HG02763 (cell line): ENCODE results near the gene WDR90.

Source experiments
- ATAC-seq: cut with Tn5 transposase; IDR thresholded peaks from one replicate; pipeline ENCODE4 v1.9.1; 2021; ENCODE audit warnings: mild to moderate bottlenecking, moderate library complexity; ENCODE audit not compliant: unreplicated experiment

WDR90 gene

GRCh38 chr16:637081-638018, 11.8 kb upstream of the WDR90 start:
- ATAC-seq = no peak

- no peak for ATAC-seq
Observed at GRCh38 chr16:638034-638543, 11.1 kb upstream of the WDR90 start.

GRCh38 chr16:638836-639235, 10.3 kb upstream of the WDR90 start:
- ATAC-seq = no peak

- ATAC-seq = no peak
Observed at GRCh38 chr16:640614-641013, 8.6 kb upstream of the WDR90 start.

GRCh38 chr16:641326-642188, 7.6 kb upstream of the WDR90 start, which contains the start of gene MCRIP2:
MCRIP2 (plus strand) TSS chr16:641828; CDS start chr16:641992, 164 bp downstream.
- ATAC-seq = peak; percentile 54

GRCh38 chr16:642189-643049, 6.7 kb upstream of the WDR90 start:
- ATAC-seq = peak; percentile 37

- no peak for ATAC-seq
Observed at GRCh38 chr16:643050-643368, 6.2 kb upstream of the WDR90 start.

- ATAC-seq = no peak
Observed at GRCh38 chr16:644556-644955, 4.6 kb upstream of the WDR90 start.

GRCh38 chr16:645852-646678, 3.1 kb upstream of the WDR90 start:
- no peak for ATAC-seq

GRCh38 chr16:646679-647172, 2.4 kb upstream of the WDR90 start:
- ATAC-seq = no peak

GRCh38 chr16:647173-647902, 1.8 kb upstream of the WDR90 start:
- no peak for ATAC-seq

- no peak for ATAC-seq
Observed at GRCh38 chr16:648071-648780, 939 bp upstream of the WDR90 start.

GRCh38 chr16:649631-650030, 466 bp downstream of the WDR90 start:
- ATAC-seq = peak; percentile 9

GRCh38 chr16:651844-652243, 2.7 kb downstream of the WDR90 start:
- no peak for ATAC-seq

- no peak for ATAC-seq
Observed at GRCh38 chr16:652454-653305, 3.5 kb downstream of the WDR90 start.

- ATAC-seq = no peak
Observed at GRCh38 chr16:654034-654433, 4.9 kb downstream of the WDR90 start.

GRCh38 chr16:657487-657886, 8.3 kb downstream of the WDR90 start:
- no peak for ATAC-seq
